ENCODE results near the gene VASN. TPM values are rescaled to one million over a fixed set of nuclear protein-coding genes. Genes with fewer than 3 reads are reported as not detected.

Gene VASN
- total RNA-seq, 4 donors from 2014 or later = 7.1 to 31.3 (median 21.7) TPM

DNA sequence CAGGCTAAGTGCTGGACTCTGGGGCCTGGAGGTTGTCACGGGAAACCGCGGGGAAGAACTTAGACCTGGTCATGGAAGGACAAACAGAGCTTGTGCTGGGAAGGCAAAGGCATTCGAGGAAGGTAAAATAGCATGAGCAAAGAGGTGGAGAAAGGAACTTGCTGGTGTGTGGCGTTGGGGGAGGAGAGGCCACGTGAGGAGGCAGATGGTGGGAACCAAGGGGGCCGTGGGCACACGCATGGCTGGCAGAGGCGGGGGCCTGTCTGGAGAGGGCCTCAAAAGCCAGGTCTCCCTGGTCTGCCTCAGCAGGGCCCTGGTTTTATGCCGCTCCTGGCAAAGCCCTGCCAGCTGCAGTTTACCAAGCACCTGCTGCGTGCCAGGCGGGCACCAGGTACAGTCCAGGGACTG is 29.4 kb downstream of the VASN start:
- Histone ChIP-seq H3K36me3 (peaks cover 12 to 84% (median 36%) of the 10 kb centered on the region in 4 donors), H3K4me3 (no peak overlapping the region), H3K4me1 (peaks cover 3 to 10% (median 7%) of the 10 kb centered on the region in 4 donors), H3K27ac (replicated peaks in 1 of 4) (no peak overlapping the region), H3K27me3 (no peaks in the 10 kb centered on the region), H3K9me3 (no peaks in the 10 kb centered on the region)
- no peak for DNase-seq (ENCODE audit: extremely low spot score)
- TF ChIP-seq POLR2A (IDR thresholded peaks at IDR 0.05; ENCODE audit: low read depth) (no peak), CTCF (IDR thresholded peaks at IDR 0.05) (no peak), EP300 (IDR thresholded peaks at IDR 0.05) (no peak), POLR2AphosphoS5 (IDR thresholded peaks at IDR 0.05) (no peak)
- intact Hi-C loops (cut with DNase I) = loop anchor here (1.0 kb wide), 1 partner anchor 42 kb away; no protein-coding TSS in a partner anchor
- WGBS = 90% methylated on average over 12 of the region's 12 CpGs

- H3K4me3 ChIP-seq = no peak overlapping the region
- H3K4me1 ChIP-seq = peaks cover 3 to 10% (median 7%) of the 10 kb centered on the region in 4 donors
- 94% methylated on average over 12 of the region's 12 CpGs for WGBS
- intact Hi-C loops (cut with DNase I) = loop anchor here (1.0 kb wide), 1 partner anchor 42 kb away; no protein-coding TSS in a partner anchor
- no peaks in the 10 kb centered on the region for H3K9me3 ChIP-seq
- H3K27me3 ChIP-seq = no peaks in the 10 kb centered on the region
- DNase-seq (ENCODE audit: extremely low spot score) = no peak
- TF ChIP-seq POLR2A (IDR thresholded peaks at IDR 0.05; ENCODE audit: low read depth) (no peak), POLR2AphosphoS5 (IDR thresholded peaks at IDR 0.05) (no peak), CTCF (IDR thresholded peaks at IDR 0.05) (no peak), EP300 (IDR thresholded peaks at IDR 0.05) (no peak)
- peaks cover 12 to 88% (median 38%) of the 10 kb centered on the region in 4 donors for H3K36me3 ChIP-seq
- no peak overlapping the region for H3K27ac ChIP-seq (replicated peaks in 1 of 4)
These were observed 29.9 kb downstream of the VASN start for GRCh38 chr16:4401510-4401909.

DNA sequence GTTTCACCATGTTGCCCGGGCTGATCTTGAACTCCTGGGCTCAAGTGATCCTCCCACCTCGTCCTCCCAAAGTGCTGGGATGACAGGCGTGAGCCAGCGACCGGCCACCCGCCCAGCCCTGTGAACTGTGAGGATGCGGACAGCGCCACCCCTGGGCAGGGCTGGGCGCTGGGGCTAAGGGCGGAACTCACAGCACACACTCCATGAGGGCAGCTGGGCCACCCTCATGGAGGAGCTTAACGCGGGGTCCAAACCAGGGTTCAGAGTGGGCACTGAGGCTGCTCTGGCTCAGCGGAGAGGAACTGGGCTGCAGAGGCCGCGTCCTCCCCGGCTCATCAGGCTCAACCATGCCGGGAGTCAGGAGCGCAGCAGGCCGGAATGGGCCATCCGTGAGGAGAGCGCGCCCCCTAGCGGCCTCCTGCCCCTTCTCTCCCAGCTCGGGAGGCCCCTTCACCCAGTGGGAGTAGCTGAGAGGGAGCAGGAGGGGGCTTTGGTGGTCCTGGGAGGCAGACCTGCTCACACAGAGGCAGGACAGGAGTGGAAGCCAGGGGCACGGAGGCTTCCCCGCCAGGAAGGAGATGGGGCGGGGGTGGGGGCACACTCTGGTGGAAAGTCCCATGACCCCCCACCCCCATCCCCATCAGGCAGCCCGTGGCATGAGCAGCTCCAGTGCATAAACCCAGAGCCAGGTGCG is 30.9 kb downstream of the VASN start:
- intact Hi-C loops (cut with DNase I) = no loop called here
- no peak for DNase-seq (ENCODE audit: extremely low spot score)

DNA sequence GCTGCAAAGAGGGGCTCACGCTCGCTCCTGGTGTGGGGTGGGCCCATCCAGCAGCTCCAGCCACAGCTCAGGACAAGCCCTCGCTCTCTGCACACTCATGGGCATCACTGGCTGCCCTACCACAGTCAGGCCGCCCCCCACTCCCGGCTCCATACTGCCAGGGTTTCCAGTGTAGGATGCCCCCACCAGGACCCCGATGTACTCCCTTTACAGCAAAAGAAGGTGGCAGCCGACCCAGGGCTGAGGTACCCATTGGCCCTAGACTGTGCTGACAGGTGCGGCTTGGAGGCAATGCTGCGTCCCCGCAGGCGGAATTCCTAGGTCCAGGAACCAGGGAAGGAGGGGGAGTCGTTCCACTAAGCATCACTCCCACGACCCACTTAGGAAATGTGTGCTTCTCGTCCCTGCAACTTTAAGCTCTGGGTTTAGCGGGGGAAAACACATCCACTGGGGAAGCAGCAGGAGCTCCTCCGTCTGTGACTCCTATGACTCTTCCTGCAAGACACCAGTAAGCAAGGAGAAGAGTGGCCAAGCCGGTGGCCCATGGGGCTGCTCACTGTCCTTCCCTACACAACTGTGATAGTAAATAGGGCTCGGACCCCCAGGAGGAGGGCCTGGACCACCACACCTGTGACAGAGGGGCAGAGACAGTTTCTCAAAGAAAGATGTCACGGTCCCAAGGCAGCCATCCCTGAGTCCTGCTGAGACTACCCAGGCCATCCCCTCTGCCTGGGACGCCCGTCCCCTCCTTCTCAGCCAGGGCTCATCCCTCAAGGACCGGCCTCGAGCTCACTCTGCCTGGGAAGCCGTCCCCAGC is 31.7 kb downstream of the VASN start:
- intact Hi-C loops (cut with DNase I) = no loop called here
- TF ChIP-seq EP300 (IDR thresholded peaks at IDR 0.05) = no peak
- no peak for TF ChIP-seq POLR2A (IDR thresholded peaks at IDR 0.05; ENCODE audit: low read depth)
- no peak for TF ChIP-seq POLR2AphosphoS5 (IDR thresholded peaks at IDR 0.05)
- no peak for TF ChIP-seq CTCF (IDR thresholded peaks at IDR 0.05)
- Histone ChIP-seq H3K27ac (replicated peaks in 1 of 4) (no peak overlapping the region), H3K9me3 (no peaks in the 10 kb centered on the region), H3K4me3 (no peak overlapping the region), H3K27me3 (no peaks in the 10 kb centered on the region), H3K36me3 (peaks cover 18 to 92% (median 52%) of the 10 kb centered on the region in 4 donors), H3K4me1 (peaks cover 3 to 15% (median 14%) of the 10 kb centered on the region in 4 donors)
- WGBS = 82% methylated on average over 15 of the region's 24 CpGs
- DNase-seq (ENCODE audit: extremely low spot score) = no peak

More for the DNA sequence above, 30.9 kb downstream of the VASN start:
- H3K36me3 ChIP-seq = peaks cover 18 to 92% (median 45%) of the 10 kb centered on the region in 4 donors
- WGBS = 19% methylated on average over 9 of the region's 29 CpGs
- peak overlapping the region in 1 of 4 donors; percentile 34 for H3K4me3 ChIP-seq
- H3K9me3 ChIP-seq = no peaks in the 10 kb centered on the region
- no peak for TF ChIP-seq EP300 (IDR thresholded peaks at IDR 0.05)
- TF ChIP-seq POLR2A (IDR thresholded peaks at IDR 0.05; ENCODE audit: low read depth) = no peak
- peak; percentile 92 to 97 (median 95) for TF ChIP-seq CTCF (IDR thresholded peaks at IDR 0.05)
- peak in 1 of 2 donors; percentile 50 for TF ChIP-seq POLR2AphosphoS5 (IDR thresholded peaks at IDR 0.05)
- H3K4me1 ChIP-seq = peaks cover 3 to 10% (median 7%) of the 10 kb centered on the region in 4 donors
- H3K27ac ChIP-seq (replicated peaks in 1 of 4) = no peak overlapping the region
- H3K27me3 ChIP-seq = no peaks in the 10 kb centered on the region
